Aorta (tissue), 5 donors: Measurements from ENCODE around the gene SDHA. TPM values are rescaled to one million over a fixed set of nuclear protein-coding genes. Genes with fewer than 3 reads are reported as not detected.
"Not testable (repeated sequence)": the region's sequence is repeated elsewhere in the genome, so short reads cannot be mapped to it uniquely, and the experiment has no call there.

ENCODE experiments used
- ATAC-seq: fragments of 200-7000 bp; cut with Tn5 transposase; one replicate; pipeline ENCODE4 v1.9.1; 2022; ENCODE audit warnings: moderate library complexity; ENCODE audit not compliant: low FRiP score
- DNase-seq, 2 donors: peaks; one replicate each; pipeline ENCODE4 v3.0.0-alpha.2; 2020
- H3K27ac ChIP-seq, 2 donors: one replicate each; pipeline ENCODE4 v1.5.1; 2013; ENCODE audit warnings: low read length in 2 of 2, mild to moderate bottlenecking in 2 of 2, moderate library complexity in 2 of 2, control low read depth in 1 of 2, inconsistent platforms in 1 of 2, low read depth in 1 of 2
- H3K27me3 ChIP-seq, 2 donors: one replicate each; pipeline ENCODE4 v1.6.1; 2013; ENCODE audit warnings: control low read depth in 1 of 2, low read length in 1 of 2, mild to moderate bottlenecking in 1 of 2, moderate library complexity in 1 of 2; ENCODE audit not compliant: insufficient read depth in 2 of 2, control insufficient read depth in 1 of 2
- H3K36me3 ChIP-seq, 2 donors: one replicate each; pipeline ENCODE4 v1.6.1; 2013; ENCODE audit warnings: control low read depth in 1 of 2, low read length in 1 of 2, mild to moderate bottlenecking in 1 of 2; ENCODE audit not compliant: insufficient read depth in 2 of 2, control insufficient read depth in 1 of 2
- H3K4me1 ChIP-seq, 2 donors: one replicate each; pipeline ENCODE4 v1.6.1; 2013; ENCODE audit warnings: low read length in 2 of 2, control low read depth in 1 of 2, mild to moderate bottlenecking in 1 of 2, moderate library complexity in 1 of 2; ENCODE audit not compliant: insufficient read depth in 2 of 2, control insufficient read depth in 1 of 2
- H3K4me3 ChIP-seq, 2 donors: one replicate each; pipeline ENCODE4 v1.5.1; 2013; ENCODE audit warnings: low read length in 2 of 2, control low read depth in 1 of 2, mild to moderate bottlenecking in 1 of 2
- H3K9me3 ChIP-seq: one replicate; pipeline ENCODE4 v1.6.1; 2013; ENCODE audit warnings: mild to moderate bottlenecking, low read length; ENCODE audit not compliant: control insufficient read depth
- WGBS, 2 donors: extraction: QIAGEN DNeasy Blood & Tissue Kit; methylation state at CpG; one replicate each; pipeline ENCODE4 v1.1.7; 2013; 5-methylcytosine and 5-hydroxymethylcytosine counted together
- intact Hi-C, 2 donors: fragments of 100-400 bp; cut with DNase I; formaldehyde crosslinking; loops; one replicate each; pipeline versions ENCODE4 v1.14.2 to v1.15.0; 2022
- polyA plus RNA-seq, 2 donors: library from polyadenylated mRNA; stranded (reverse); fragments of 200-250 nt; gene quantifications; one replicate each; pipeline ENCODE4 v1.2.3, GENCODE V29; 2013
- total RNA-seq, 2 donors: library from RNA; stranded (reverse); fragmentation: NEBNext Ultra II Directional; extraction: Animal tissue kit (Norgen Biotek cat#: 25700); gene quantifications; one replicate each; pipeline ENCODE4 v1.2.1, GENCODE V29; 2021
- donor health status: healthy with polysubstance abuse.
- donor health status: Bipolar disorder and iron deficiency.
- donor health status: DM: no; HTN: no; CAD: no.
- donor health status: DM: no; HTN: no; CAD: no.
- donor health status: DM: yes; HTN: yes; CAD: no.

The SDHA gene
- total and polyA plus RNA-seq, 4 donors: 61.9 to 89.4 (median 74.9) TPM

DNA sequence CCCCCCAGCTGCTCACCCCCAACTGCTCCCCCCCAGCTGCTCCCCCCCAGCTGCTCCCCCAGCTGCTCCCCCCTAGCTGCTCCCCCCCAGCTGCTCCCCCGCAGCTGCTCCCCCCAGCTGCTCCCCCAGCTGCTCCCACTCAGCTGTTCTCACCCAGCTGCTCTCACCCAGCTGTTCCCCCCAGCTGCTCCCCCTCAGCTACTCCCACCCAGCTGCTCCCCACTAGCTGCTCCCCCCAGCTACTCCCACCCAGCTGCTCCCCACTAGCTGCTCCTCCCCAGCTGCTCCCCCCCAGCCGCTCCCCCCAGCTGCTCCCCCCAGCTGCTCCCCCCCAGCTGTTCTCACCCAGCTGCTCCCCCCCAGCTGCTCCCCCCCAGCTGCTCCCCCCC lies 80.6 kb downstream of the SDHA start:
- ATAC-seq: no peak
- DNase-seq: no peak
- Histone ChIP-seq H3K36me3 (no peaks in the 10 kb centered on the region), H3K9me3 (no peaks in the 10 kb centered on the region), H3K27me3 (no peaks in the 10 kb centered on the region), H3K27ac (no peak overlapping the region), H3K4me1 (no peaks in the 10 kb centered on the region), H3K4me3 (no peak overlapping the region)
- intact Hi-C loops: no loop called here
- 92% methylated on average over 2 of the region's 2 CpGs; no CpG with 5 or more reads in 1 of the 2 donors for WGBS, 2 donors

DNA sequence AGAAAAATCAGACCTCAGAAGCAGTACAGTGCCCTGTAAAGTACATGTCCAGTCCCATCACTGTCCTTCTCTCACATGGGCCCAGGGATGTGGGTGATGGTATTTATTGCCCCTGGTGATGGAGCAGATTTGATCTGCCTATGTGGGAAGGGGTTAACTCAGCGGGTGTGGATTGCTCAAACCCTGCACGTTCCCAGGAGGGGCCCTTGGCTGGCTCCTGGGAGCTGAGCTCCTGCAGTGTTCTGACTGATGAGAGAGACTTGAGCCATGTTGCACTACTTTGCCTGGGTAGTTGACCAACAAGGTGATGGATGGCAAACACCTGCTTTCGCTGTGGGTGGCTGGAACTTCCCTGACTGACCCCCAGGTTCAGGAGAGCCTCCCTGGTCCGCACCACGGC lies 81.8 kb downstream of the SDHA start:
- H3K36me3 ChIP-seq, H3K4me3 ChIP-seq, H3K27ac ChIP-seq, H3K9me3 ChIP-seq, H3K27me3 ChIP-seq, intact Hi-C loops, DNase-seq, H3K4me1 ChIP-seq: not testable (repeated sequence)
- peak; percentile 38 for ATAC-seq
- WGBS, 2 donors: 44 to 70% methylated on average over 3 to 5 of the region's 5 CpGs

DNA sequence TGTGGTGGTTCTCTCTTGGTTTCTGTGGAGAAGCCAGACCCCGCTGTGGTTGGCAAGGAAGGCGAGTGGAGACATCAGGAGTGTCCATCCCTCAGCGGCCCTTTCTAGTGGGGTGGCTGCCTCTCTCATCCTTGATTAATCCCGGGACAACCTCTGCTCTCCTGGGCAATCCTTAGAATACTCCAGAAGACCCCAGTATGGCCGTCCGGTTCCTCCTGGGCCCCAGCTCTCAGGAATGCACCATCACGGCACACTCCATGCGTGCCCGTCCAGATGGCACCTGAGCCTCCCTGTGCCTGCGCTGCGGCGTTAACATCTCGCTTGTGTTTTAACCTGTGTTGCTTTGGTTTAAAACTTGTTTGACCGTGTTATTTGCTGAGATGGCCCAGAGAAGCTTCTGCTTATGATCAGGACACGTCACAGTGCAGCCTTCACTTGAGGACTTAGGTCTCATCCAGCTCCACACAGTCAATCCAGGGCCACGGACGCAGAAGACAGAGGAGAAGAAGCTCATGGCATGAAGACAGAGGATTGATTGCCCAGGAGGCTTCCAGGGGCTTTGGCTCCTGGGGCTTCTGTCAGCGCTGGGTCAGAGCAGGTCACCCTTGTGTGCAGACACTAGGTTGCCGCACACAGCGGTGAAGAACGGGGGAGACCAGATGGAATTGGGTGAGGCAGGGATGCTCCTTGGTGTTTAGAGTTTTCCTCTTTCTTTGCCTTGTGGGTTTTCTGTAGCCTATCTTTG lies 82.7 kb downstream of the SDHA start:
- H3K27ac ChIP-seq, H3K4me3 ChIP-seq, H3K27me3 ChIP-seq, H3K4me1 ChIP-seq, H3K9me3 ChIP-seq, intact Hi-C loops, H3K36me3 ChIP-seq, ATAC-seq: not testable (repeated sequence)
- peak in 1 of 2 donors; percentile 56 for DNase-seq
- 89 to 93% methylated on average over 20 to 21 of the region's 21 CpGs for WGBS, 2 donors

DNA sequence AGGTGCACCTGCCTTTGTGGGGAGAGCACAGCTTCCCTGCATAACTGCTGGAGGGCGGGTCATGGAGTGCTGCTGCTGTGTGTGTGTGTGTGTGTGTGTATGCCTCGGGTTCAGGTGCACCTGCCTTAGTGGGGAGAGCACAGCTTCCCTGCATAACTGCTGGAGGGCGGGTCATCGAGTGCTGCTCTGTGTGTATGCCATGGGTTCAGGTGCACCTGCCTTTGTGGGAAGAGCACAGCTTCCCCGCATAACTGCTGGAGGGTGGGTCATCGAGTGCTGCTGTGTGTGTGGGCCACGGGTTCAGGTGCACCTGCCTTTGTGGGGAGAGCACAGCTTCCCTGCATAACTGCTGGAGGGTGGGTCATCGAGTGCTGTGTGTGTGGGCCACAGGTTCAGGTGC lies 84.3 kb downstream of the SDHA start:
- intact Hi-C loops, ATAC-seq, H3K27ac ChIP-seq, H3K36me3 ChIP-seq, H3K4me1 ChIP-seq, H3K4me3 ChIP-seq, DNase-seq, H3K27me3 ChIP-seq, H3K9me3 ChIP-seq: not testable (repeated sequence)
- 90 to 91% methylated on average over 8 of the region's 8 CpGs for whole genome bisulfite sequencing, 2 donors

DNA sequence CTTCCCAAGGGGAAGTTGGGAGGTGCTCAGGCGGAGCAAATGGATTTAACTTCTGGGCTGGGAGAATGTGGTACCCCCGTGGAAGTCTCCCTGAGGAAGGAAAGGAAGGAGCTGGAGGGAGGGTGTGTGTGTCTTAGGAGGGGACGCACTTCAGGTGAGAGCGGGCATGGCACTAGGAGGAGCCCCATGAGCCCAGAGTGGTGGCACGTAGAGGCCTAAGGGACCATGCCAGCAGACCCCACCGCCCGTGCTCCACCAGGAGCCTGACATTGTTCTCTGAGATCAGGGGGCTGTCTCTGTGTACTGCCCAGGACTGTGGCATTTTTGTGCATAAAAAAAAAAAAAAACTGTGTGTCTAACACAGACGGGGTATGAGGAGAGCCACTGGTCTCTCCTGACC lies 84.8 kb downstream of the SDHA start:
- no peak overlapping the region for H3K4me3 ChIP-seq
- H3K27me3 ChIP-seq: no peaks in the 10 kb centered on the region
- H3K9me3 ChIP-seq: no peaks in the 10 kb centered on the region
- H3K36me3 ChIP-seq: no peaks in the 10 kb centered on the region
- peak in 1 of 2 donors; percentile 52 for DNase-seq
- H3K4me1 ChIP-seq: no peaks in the 10 kb centered on the region
- ATAC-seq: no peak
- H3K27ac ChIP-seq: no peak overlapping the region
- 76 to 81% methylated on average over 8 of the region's 8 CpGs for WGBS, 2 donors
- intact Hi-C loops: no loop called here

DNA sequence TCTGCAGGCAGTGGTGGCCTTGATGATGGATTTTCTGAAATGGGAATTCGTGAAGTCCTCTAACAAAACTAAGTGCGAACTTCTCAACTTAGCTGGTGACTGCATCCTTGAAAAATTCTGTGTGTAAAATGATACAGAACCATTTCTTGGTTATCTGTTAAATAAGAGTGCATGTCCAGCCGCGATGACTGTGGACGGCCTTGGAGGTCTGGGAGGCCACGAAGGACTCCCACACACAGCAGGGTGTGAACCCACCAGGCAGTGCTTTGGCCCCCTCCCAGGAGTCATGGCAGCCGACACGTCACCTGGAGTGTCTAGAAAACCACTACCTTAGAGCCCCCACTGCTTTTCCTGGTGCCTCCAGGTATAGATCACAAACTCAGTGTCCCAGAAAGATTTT lies 85.6 kb downstream of the SDHA start:
- intact Hi-C loops, H3K9me3 ChIP-seq, H3K27ac ChIP-seq, H3K36me3 ChIP-seq, H3K4me1 ChIP-seq, H3K27me3 ChIP-seq, ATAC-seq, H3K4me3 ChIP-seq: not testable (repeated sequence)
- peak in 1 of 2 donors; percentile 52 for DNase-seq
- 93 to 94% methylated on average over 5 to 8 of the region's 8 CpGs for WGBS, 2 donors

DNA sequence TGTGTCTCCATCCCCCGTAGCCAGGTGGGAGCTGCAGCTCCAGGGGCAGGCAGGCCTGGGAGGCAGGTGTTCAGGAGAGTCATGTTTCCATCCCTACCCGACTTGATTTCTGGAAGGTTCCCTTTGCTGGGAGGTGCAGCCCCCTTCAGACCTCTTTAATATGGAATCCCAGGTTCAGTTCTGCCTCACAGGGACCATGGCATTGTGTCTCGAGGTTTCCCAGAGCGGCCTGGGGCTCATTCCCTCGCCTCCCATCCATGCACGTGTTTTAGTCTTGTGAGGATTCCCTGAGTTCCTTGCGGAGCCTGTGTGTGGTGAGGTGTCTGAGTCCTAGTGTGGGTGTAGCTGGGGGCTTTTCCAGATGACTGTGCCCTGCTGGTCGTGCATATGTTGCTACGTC lies 86.9 kb downstream of the SDHA start:
- WGBS, 2 donors: 86 to 91% methylated on average over 9 of the region's 9 CpGs
- intact Hi-C loops: no loop called here
- no peak for ATAC-seq
- H3K27ac ChIP-seq: no peak overlapping the region
- no peak overlapping the region for H3K4me3 ChIP-seq
- no peaks in the 10 kb centered on the region for H3K36me3 ChIP-seq
- peak in 1 of 2 donors; percentile 61 for DNase-seq
- no peaks in the 10 kb centered on the region for H3K9me3 ChIP-seq
- H3K27me3 ChIP-seq: no peaks in the 10 kb centered on the region
- no peaks in the 10 kb centered on the region for H3K4me1 ChIP-seq

DNA sequence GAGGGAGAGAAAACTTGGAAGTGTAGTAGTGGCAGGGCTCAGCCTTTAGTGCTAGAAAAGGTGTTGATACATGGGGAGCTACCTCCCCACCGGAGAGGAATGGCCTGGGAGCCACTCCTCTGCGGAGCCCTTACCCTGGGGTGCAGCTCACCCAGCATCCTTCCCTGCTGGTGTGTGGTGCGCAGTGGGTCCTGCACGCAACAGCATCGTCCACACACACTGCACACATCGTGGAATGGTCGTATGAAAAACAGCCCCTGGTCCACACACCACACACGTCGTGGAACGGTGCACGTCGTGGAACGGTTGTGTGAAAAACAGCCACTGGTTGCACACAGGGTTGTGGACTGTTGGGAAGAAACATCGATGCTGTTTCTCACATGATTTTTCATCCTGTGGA lies 87.3 kb downstream of the SDHA start:
- H3K9me3 ChIP-seq: no peaks in the 10 kb centered on the region
- ATAC-seq (no peak), DNase-seq (peak in 1 of 2 donors; percentile 62)
- H3K4me3 ChIP-seq: no peak overlapping the region
- no peak overlapping the region for H3K27ac ChIP-seq
- intact Hi-C loops: no loop called here
- no peaks in the 10 kb centered on the region for H3K36me3 ChIP-seq
- no peaks in the 10 kb centered on the region for H3K27me3 ChIP-seq
- H3K4me1 ChIP-seq: no peaks in the 10 kb centered on the region
- 92 to 94% methylated on average over 14 of the region's 14 CpGs for WGBS, 2 donors

DNA sequence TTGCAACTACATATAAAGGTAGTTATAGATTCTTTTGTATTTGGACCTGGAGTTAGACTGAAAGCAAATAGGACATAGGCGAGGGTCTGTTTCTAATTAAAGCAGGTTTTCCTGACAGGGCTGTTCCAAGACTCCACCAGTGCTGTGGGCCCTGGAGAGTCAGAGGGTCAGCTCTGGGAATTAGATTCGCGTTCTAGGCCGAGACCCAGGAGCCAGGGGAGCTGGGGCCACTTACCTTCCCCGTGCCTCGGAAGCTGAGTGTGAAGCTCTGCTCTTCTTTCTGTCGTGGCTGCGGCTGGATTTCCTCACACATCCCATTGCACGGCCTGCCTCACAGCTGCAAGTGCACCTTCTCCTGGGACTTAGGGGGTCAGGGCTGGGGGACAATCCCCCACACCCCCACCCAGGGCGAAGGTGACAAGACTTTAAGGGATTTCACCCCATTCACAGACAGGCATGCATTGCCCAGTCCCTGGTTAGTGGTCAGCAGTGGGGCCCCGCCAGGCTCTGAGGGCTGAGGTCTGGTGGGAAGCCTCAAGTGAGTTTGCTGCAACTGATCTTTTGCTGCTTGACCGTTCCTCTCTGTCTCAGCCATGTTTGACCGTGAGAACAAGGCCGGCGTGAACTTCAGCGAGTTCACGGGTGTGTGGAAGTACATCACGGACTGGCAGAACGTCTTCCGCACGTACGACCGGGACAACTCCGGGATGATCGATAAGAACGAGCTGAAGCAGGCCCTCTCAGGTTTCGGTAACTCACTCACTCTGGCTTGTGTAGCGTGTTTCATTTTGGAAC lies 88.1 kb downstream of the SDHA start:
- intact Hi-C loops: no loop called here
- H3K27ac ChIP-seq: no peak overlapping the region
- no peaks in the 10 kb centered on the region for H3K36me3 ChIP-seq
- no peak overlapping the region for H3K4me3 ChIP-seq
- ATAC-seq (no peak), DNase-seq (peak in 1 of 2 donors; percentile 60)
- 92 to 93% methylated on average over 28 of the region's 28 CpGs for WGBS, 2 donors
- H3K9me3 ChIP-seq: no peaks in the 10 kb centered on the region
- no peaks in the 10 kb centered on the region for H3K4me1 ChIP-seq
- H3K27me3 ChIP-seq: no peaks in the 10 kb centered on the region
